Lung (tissue), 12 donors: ENCODE results near the gene PKMYT1. TPM values are rescaled to one million over a fixed set of nuclear protein-coding genes. Genes with fewer than 3 reads are reported as not detected.

Experiments
- ATAC-seq: fragments of 200-7000 bp; cut with Tn5 transposase; one replicate; pipeline ENCODE4 v1.9.1; 2020; ENCODE audit warnings: moderate number of reproducible peaks; ENCODE audit not compliant: insufficient read depth, low FRiP score
- DNase-seq, 3 donors: peaks; one replicate each; pipeline ENCODE4 v3.0.0-alpha.2; 2013 to 2017
- H3K27ac ChIP-seq, 2 donors: one replicate each; pipeline ENCODE4 v1.5.1; 2013; ENCODE audit warnings: mild to moderate bottlenecking in 2 of 2, moderate library complexity in 2 of 2, control low read depth in 1 of 2, inconsistent platforms in 1 of 2, low read depth in 1 of 2, low read length in 1 of 2
- H3K27me3 ChIP-seq, 3 donors: one replicate each; pipeline ENCODE4 v1.5.1; 2013; ENCODE audit warnings: low read length in 2 of 3; ENCODE audit not compliant: control insufficient read depth in 3 of 3, insufficient read depth in 3 of 3
- H3K36me3 ChIP-seq, 4 donors: one replicate each; pipeline ENCODE4 v1.5.1; 2013; ENCODE audit warnings: low read length in 4 of 4, mild to moderate bottlenecking in 1 of 4, moderate library complexity in 1 of 4; ENCODE audit not compliant: control insufficient read depth in 4 of 4, insufficient read depth in 4 of 4
- H3K4me1 ChIP-seq, 5 donors: one replicate each; pipeline ENCODE4 v1.5.1; 2013; ENCODE audit warnings: low read length in 5 of 5, mild to moderate bottlenecking in 2 of 5, moderate library complexity in 1 of 5; ENCODE audit not compliant: control insufficient read depth in 5 of 5, insufficient read depth in 5 of 5
- H3K4me3 ChIP-seq: one replicate; pipeline ENCODE4 v1.5.1; 2013; ENCODE audit warnings: mild to moderate bottlenecking, control low read depth, moderate library complexity
- H3K9ac ChIP-seq, 2 donors: one replicate each; pipeline ENCODE4 v1.5.1; 2013; ENCODE audit warnings: low read length in 2 of 2, control low read depth in 1 of 2; ENCODE audit not compliant: insufficient read depth in 1 of 2
- H3K9me3 ChIP-seq, 4 donors: one replicate each; pipeline ENCODE4 v1.5.1; 2013; ENCODE audit warnings: low read length in 3 of 4, mild to moderate bottlenecking in 1 of 4, moderate library complexity in 1 of 4; ENCODE audit not compliant: control insufficient read depth in 4 of 4, insufficient read depth in 3 of 4
- CTCF ChIP-seq: IDR thresholded peaks from 2 replicates; pipeline ENCODE4 v1.5.1; 2012; ENCODE audit warnings: mild to moderate bottlenecking; ENCODE audit errors: control extremely low read depth, extremely low read depth
- WGBS, 2 donors: extraction: QIAGEN DNeasy Blood & Tissue Kit; methylation state at CpG; one replicate each; pipeline ENCODE4 v1.1.7; 2013; 5-methylcytosine and 5-hydroxymethylcytosine counted together
- polyA plus RNA-seq, 2 donors: library from polyadenylated mRNA; stranded (reverse); fragments of 200-250 nt; gene quantifications; one replicate each; pipeline ENCODE4 v1.2.1, GENCODE V29; 2013
- total RNA-seq, 2 donors: library from RNA; depleted of rRNA in 1 of 2; stranded (reverse); fragments of >200 nt in 1 of 2; gene quantifications; one replicate each; pipeline ENCODE4 v1.2.1, GENCODE V29; 2014 to 2021
- donor health status: control.
- donor health status: control.
- donor health status: Bipolar disorder and iron deficiency.
- donor health status: healthy.
- donor health status: DM: yes; HTN: yes; CAD: no.

PKMYT1 gene
- total and polyA plus RNA-seq, 4 donors: 2.9 to 9.4 (median 5.2) TPM

DNA sequence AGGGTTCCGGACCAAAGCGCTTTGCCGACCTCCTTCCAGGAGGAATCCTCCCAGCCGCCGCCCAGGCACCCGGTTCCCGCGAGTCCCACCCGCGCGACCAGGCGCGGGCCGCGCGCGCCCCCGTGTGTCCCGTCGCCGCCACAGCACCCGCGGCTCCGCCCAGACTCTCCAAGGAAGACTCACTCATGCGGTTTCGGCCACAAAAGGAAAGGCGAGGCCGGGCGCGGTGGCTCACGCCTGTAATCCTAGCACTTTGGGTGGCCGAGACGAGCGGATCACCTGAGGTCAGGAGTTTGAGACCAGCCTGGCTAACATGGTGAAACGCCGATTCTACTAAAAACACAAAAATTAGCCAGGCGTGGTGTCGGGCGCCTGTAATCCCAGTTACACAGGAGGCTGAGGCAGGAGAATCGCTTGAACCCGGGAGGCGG is 3.5 kb upstream of the PKMYT1 start:
- peak; percentile 84 for TF ChIP-seq CTCF
- Histone ChIP-seq H3K27me3 (no peaks in the 10 kb centered on the region), H3K4me1 (peaks cover 0 to 57% (median 14%) of the 10 kb centered on the region in 5 donors), H3K4me3 (no peak overlapping the region), H3K27ac (no peak overlapping the region), H3K9ac (no peak overlapping the region), H3K9me3 (no peaks in the 10 kb centered on the region), H3K36me3 (no peaks in the 10 kb centered on the region)
- peak; percentile 73 to 87 (median 77) for DNase-seq
- 8 to 10% methylated on average over 41 to 42 of the region's 42 CpGs for WGBS, 2 donors
- ATAC-seq: peak; percentile 72

- DNase-seq: no peak
- Histone ChIP-seq H3K4me1 (peaks cover 0 to 44% (median 10%) of the 10 kb centered on the region in 5 donors), H3K9me3 (no peaks in the 10 kb centered on the region), H3K36me3 (no peaks in the 10 kb centered on the region), H3K27me3 (no peaks in the 10 kb centered on the region), H3K27ac (no peak overlapping the region), H3K9ac (no peak overlapping the region), H3K4me3 (no peak overlapping the region)
- no peak for TF ChIP-seq CTCF
- ATAC-seq: no peak
- WGBS, 2 donors: 90 to 92% methylated on average over 5 of the region's 5 CpGs
Measured at GRCh38 chr16:2982402-2982801, 2.2 kb upstream of the PKMYT1 start.

DNA sequence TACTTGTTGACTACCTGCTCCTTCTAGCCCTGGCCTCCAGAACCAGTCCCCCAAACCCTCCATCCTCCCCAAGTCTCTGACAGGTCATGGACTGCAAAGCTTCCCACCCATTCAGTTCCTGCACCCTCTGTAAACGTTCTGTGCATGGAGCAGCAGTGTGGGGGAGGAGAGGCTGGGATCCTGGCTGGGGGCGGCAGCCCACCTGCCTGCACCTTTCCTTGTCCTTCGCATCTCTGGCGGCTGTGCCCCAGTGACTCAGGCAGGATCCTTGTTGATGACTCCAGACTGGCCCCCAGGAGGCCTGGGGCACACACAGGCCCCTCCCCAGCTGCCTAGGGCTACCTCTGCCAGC is 1.6 kb upstream of the PKMYT1 start:
- WGBS, 2 donors: 76 to 79% methylated on average over 4 of the region's 4 CpGs
- H3K4me3 ChIP-seq: no peak overlapping the region
- no peak overlapping the region for H3K9ac ChIP-seq
- no peak overlapping the region for H3K27ac ChIP-seq
- H3K9me3 ChIP-seq: no peaks in the 10 kb centered on the region
- ATAC-seq: no peak
- no peak for TF ChIP-seq CTCF
- peaks cover 0 to 38% (median 10%) of the 10 kb centered on the region in 5 donors for H3K4me1 ChIP-seq
- no peaks in the 10 kb centered on the region for H3K36me3 ChIP-seq
- H3K27me3 ChIP-seq: no peaks in the 10 kb centered on the region
- DNase-seq: no peak
